Measurements from ENCODE around the gene FSTL1.
"Not testable (repeated sequence)": the region's sequence is repeated elsewhere in the genome, so short reads cannot be mapped to it uniquely, and the experiment has no call there.

FSTL1 gene

GRCh38 chr3:120410541-120410940 is 40.3 kb downstream of the FSTL1 start:
- DNase-seq: no peak

DNA sequence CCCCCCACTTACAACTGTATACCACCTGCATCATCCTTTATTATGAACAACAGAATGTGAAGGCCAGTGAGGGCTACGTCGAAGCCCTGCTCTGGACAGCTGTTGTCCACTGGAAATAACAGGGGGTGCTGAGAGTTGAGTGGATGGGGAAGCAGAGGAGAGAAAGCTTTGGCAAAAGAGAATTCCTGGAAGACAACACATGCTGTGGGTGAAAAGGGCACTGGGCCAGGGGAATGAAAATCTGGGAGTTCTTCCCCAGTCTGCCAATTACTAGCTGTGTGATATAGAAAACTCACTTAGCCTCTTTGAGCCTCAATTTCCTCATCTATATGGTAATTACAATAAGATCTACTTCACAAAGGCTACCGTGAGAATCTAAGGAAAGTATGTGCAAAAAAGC is 40.7 kb downstream of the FSTL1 start:
- no peak for DNase-seq

GRCh38 chr3:120407508-120408287 is 43.1 kb downstream of the FSTL1 start:
- no peak for DNase-seq

DNA sequence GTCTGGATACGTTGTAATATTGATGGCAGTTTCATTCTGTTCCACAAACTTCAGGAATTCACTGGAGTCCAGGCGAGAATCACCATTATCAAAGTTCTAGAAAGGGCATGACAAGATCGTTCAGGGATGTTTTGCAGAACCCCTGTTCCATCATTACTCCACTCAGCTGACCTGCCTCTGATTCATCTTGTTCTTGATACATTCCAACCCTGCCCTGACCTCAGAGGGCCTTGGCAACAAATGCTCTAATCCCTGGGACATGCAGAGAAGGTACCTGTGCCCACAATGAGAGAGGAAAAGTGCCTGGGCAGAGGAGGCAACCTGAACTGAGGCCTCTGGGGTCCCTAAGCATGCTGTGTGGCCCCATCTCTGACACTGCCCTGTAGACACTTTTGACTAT is 45.9 kb downstream of the FSTL1 start:
- DNase-seq: no peak

DNA sequence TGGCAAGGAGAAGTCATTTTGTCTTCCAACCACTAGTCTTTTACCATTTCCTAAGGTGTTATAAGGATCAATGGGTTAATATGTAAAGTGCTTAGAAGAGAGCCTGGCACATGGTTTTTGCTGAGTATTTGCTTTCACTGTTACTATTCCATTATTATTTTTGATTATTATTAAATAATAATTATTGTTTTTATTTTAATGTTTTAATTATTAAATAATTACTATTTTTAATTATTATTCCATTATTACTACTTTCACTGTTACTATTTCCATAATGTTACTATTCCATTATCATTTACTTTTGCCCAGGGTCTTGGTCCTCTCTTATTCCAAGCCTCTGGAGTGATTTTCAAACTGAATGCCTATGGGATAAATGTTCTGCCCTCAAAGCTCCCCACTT is 48.5 kb downstream of the FSTL1 start:
- DNase-seq: no peak

DNA sequence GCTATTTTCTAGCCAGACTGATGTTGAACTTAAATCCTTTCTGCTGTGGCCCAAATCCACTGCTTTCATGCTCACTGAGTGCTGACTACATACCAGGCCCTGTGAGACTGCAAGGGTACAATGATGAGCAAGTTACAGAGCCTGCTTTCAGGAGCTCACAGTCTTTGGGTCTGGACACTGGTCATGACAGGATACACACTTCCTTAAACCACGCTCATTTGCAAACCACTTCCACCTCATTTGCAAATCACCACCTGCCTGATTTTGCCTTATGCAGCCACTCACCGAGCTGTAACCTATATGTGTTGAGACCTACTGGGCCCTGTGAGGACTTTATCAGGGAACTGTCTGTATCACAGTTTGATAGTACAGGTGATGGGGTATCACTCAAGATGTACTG is 51.4 kb downstream of the FSTL1 start:
- DNase-seq: no peak

- no peak for DNase-seq
Measured at GRCh38 chr3:120396469-120396868, 54.3 kb downstream of the FSTL1 start.

GRCh38 chr3:120394347-120394746 is 56.4 kb downstream of the FSTL1 start:
- no peak for DNase-seq

GRCh38 chr3:120393761-120394160 is 57.0 kb downstream of the FSTL1 start:
- no peak for DNase-seq

DNA sequence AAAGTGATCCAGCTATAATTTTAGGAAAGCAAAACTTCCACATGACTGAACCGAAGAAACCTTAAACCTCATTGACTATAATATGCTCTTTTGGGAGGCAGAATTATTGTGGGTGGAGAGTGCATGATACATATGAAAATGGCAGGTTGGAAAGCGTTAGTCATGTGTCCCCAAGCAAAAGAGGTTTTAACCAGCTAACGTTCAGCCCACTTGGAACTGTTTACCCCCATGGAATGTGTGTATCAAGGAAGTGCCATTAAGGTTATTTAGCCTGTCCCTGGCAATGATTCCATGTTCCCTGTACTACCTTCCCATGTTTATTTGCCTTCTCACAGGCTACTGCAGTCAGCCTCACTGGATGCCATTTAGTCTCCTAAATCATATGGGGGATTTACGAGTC is 57.5 kb downstream of the FSTL1 start:
- DNase-seq: no peak

DNA sequence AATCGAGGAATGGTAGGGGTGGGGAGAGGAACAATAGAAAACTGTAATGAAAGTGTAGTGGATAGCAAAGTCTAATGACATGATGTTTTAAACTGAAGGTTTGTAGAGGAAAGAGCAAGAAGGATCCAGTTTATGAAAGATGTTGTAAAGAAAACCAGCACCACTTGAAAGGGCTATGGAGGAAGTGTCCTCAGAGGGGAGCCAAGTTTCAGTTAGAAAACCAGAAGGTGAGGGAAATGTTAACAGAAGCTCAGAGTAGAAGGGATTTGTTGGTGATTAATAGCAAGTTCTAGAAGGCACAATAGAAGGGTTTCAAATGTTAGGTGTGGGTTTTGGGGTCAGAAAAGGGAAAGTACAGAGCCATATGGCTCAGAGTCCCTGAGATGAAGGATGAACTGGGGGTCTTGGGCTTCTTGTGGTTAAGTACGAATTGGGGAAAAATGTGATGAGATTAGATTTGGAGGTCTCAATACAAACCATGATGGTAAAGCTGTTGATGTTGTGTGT is 67.8 kb downstream of the FSTL1 start:
- no peak for DNase-seq

- no peak for DNase-seq
Measured at GRCh38 chr3:120381503-120381902, 69.3 kb downstream of the FSTL1 start.

DNA sequence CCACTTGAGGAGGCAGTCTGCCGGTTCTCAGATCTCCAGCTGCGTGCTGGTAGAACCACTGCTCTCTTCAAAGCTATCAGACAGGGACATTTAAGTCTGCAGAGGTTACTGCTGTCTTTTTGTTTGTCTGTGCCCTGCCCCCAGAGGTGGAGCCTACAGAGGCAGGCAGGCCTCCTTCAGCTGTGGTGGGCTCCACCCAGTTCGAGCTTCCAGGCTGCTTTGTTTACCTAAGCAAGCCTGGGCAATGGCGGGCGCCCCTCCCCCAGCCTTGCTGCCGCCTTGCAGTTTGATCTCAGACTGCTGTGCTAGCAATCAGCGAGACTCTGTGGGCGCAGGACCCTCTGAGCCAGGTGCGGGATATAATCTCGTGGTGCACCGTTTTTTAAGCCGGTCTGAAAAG is 72.8 kb downstream of the FSTL1 start:
- DNase-seq: not testable (repeated sequence)

GRCh38 chr3:120370463-120370862 is 80.3 kb downstream of the FSTL1 start:
- DNase-seq: no peak

DNA sequence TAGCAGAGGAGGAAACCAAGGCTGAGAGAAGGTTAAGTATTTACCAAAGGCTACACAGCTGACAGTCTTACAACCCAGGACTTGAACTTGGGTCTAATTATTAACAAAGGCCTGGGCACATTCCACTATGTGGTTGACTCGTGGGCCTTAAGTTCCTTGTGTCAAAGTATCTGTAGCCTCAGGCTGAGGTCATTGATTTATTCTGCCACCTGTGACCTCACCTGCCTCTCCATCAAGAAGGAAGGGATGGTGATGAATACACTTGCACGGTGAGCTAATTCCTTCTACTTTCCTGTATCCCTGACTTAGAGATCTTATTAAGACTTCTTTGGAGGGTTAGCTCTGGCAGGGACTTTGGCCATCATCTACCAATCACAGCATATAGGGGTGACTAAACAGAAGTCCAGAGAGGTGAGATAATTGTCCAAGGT is 81.7 kb downstream of the FSTL1 start:
- DNase-seq: no peak

- no peak for DNase-seq
Measured at GRCh38 chr3:120368172-120368571, 82.6 kb downstream of the FSTL1 start.

GRCh38 chr3:120364821-120365220 is 86.0 kb downstream of the FSTL1 start:
- DNase-seq: no peak

DNA sequence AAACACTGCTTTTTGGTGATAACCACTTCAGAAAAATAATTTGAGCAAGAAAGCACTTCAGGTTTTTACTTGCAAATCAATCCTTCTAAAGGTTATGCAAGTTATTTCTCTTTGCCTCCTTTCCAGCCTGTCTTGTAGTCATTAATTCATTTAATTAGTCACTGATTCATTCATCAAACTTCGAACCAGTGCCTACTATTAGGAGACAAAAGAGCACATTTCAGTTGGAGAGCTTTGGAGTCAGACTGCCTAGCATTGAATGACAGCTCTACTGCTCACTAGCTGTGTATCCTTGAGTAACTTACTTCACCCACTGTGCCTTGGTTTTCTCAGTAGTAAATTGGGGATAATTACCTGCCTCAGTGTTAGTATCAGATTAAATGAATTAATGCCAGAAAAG is 86.7 kb downstream of the FSTL1 start:
- DNase-seq: no peak

GRCh38 chr3:120357807-120358206 is 93.0 kb downstream of the FSTL1 start:
- DNase-seq: no peak

DNA sequence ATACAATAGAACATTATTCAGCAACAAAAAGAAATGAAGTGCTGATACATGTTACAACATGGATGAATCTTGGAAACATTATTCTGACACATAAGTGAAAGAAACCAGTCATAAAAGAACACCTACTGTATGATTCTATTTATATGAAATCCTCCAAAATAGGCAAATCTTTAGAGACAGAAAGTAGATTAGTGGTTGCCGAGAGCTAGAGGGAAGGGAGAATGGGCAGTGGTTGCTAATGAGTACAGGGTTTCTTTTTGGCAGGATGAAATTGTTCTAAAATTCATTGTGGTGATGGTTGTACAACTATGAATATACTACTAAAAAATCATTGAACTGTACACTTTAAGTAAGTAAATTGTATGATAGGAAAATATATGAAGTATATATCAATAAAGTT is 95.3 kb downstream of the FSTL1 start:
- no peak for DNase-seq

DNA sequence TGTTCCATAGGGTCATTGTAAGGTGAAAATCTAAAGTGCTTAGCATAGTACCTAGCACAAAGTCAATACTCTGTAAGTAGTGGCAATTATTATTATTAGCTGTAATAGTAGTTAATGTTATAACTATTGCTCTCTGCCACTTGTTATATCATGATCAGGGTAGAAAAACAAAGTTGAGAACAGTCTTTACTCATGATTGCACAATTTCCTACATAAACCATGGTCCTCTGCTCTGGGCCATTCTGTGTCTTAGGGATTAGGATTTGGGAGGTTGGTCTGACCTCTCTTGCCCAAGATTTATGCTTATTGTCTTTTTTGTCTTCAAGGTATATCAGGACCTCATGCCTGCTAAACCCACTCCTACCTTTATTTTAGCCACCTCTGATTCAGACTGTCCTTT is 97.3 kb downstream of the FSTL1 start:
- no peak for DNase-seq

DNA sequence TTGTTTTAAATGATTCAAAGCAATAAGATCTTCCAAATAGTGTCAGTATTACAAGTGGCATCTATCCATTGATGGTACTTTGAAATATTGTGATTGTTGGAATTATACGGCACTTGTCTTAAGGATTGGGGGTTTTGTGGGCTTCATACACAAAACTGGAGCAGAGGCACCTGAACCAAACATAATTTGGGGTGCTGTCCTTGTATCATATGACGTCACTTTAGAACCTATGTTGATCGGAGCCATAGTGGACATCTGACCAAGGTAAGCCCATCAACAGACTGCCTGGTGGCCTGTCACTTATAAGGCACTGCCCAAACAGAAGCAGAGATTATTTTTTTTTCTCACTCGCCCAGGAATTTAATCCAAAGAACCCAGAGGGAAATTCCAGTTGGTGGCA is 98.8 kb downstream of the FSTL1 start:
- DNase-seq: no peak

DNA sequence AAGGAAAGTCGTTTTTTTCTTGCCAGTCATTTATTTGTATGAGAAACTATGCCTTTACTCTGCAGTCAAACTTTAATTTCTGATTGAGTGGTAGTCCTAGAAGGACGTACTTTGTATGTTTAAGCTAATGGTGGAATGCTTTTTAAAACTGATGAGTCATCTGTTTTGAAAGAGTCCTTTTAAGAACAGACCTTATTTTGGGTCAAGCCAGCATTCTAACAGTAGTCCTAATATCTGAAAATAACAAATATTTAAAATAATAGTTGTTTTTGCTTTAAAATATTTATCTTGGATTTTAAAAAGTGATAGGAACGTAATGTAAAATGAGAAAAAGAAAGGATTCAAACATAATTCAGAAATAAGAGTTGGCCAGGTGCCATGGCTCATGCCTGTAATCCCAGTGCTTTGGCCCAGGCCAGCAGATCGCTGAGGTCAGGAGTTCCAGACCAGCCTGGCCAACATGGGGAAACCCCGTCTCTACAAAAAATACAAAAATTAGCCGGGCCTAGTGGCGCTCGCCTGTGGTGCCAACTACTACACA is 100.3 kb downstream of the FSTL1 start:
- no peak for DNase-seq

GRCh38 chr3:120349855-120350125 is 101.0 kb downstream of the FSTL1 start:
- no peak for DNase-seq
